ENCODE results near the gene PCDH15. TPM values are rescaled to one million over a fixed set of nuclear protein-coding genes. Genes with fewer than 3 reads are reported as not detected.

The PCDH15 gene
- total RNA-seq, 1 donor from 2014 or later, result not detected

DNA sequence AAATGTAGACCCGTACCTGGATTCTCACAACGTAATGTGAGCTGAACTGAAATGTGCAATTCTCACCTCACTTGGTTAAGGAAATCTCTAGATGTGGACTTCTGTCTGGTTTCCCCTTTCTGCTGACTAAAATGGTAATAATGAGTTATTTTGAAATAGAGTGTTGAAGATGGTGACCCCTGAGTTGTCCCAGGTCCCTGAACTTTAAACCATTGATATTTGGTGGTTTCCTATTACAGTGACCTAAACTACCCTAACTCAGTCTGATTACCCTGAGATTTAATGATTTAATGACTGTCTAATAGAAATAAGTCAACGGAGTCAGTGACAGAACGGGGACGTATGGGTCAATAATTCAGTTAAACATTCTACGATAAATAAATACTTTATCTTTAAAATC is 845.9 kb downstream of the PCDH15 start:
- Mint-ChIP-seq H3K4me3 (ENCODE audit: unreplicated experiment) (no peak overlapping the region), H3K9me3 (ENCODE audit: unreplicated experiment) (no peaks in the 10 kb centered on the region), H3K27ac (ENCODE audit: unreplicated experiment) (no peak overlapping the region), H3K4me1 (ENCODE audit: low read depth, unreplicated experiment) (no peaks in the 10 kb centered on the region), H3K27me3 (ENCODE audit: low read depth, unreplicated experiment) (no peaks in the 10 kb centered on the region), H3K36me3 (ENCODE audit: low read depth, unreplicated experiment) (no peaks in the 10 kb centered on the region)
- Histone ChIP-seq H3K36me3 (ENCODE audit: insufficient read depth, low read length) (no peaks in the 10 kb centered on the region), H3K9me3 (ENCODE audit: insufficient read depth, low read depth, low read length) (peaks cover 5% of the 10 kb centered on the region), H3K79me2 (ENCODE audit: insufficient read depth, low read length) (no peaks in the 10 kb centered on the region), H3K27ac (ENCODE audit: low read depth, low read length) (no peak overlapping the region), H3K27me3 (ENCODE audit: insufficient read depth, low read length) (no peaks in the 10 kb centered on the region), H3K4me3 (ENCODE audit: insufficient read depth, low read depth, low read length) (no peak overlapping the region), H3K4me2 (ENCODE audit: low read length) (no peak overlapping the region), H4K20me1 (ENCODE audit: insufficient read depth, low read length) (no peaks in the 10 kb centered on the region), H3K4me1 (ENCODE audit: insufficient read depth, low read length) (no peaks in the 10 kb centered on the region), H3K9ac (ENCODE audit: low read length) (no peak overlapping the region), H2AFZ (ENCODE audit: low read depth, low read length) (no peak overlapping the region)
- TF ChIP-seq, protein P1, sequence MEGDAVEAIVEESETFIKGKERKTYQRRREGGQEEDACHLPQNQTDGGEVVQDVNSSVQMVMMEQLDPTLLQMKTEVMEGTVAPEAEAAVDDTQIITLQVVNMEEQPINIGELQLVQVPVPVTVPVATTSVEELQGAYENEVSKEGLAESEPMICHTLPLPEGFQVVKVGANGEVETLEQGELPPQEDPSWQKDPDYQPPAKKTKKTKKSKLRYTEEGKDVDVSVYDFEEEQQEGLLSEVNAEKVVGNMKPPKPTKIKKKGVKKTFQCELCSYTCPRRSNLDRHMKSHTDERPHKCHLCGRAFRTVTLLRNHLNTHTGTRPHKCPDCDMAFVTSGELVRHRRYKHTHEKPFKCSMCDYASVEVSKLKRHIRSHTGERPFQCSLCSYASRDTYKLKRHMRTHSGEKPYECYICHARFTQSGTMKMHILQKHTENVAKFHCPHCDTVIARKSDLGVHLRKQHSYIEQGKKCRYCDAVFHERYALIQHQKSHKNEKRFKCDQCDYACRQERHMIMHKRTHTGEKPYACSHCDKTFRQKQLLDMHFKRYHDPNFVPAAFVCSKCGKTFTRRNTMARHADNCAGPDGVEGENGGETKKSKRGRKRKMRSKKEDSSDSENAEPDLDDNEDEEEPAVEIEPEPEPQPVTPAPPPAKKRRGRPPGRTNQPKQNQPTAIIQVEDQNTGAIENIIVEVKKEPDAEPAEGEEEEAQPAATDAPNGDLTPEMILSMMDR (IDR thresholded peaks at IDR 0.05; ENCODE audit: insufficient read depth, low read depth, low read length), result no peak
- TF ChIP-seq EZH2 (IDR thresholded peaks at IDR 0.05; ENCODE audit: insufficient read depth, low read length), result no peak
- no peak for DNase-seq (ENCODE audit: low read depth)
- no peak for FAIRE-seq

DNA sequence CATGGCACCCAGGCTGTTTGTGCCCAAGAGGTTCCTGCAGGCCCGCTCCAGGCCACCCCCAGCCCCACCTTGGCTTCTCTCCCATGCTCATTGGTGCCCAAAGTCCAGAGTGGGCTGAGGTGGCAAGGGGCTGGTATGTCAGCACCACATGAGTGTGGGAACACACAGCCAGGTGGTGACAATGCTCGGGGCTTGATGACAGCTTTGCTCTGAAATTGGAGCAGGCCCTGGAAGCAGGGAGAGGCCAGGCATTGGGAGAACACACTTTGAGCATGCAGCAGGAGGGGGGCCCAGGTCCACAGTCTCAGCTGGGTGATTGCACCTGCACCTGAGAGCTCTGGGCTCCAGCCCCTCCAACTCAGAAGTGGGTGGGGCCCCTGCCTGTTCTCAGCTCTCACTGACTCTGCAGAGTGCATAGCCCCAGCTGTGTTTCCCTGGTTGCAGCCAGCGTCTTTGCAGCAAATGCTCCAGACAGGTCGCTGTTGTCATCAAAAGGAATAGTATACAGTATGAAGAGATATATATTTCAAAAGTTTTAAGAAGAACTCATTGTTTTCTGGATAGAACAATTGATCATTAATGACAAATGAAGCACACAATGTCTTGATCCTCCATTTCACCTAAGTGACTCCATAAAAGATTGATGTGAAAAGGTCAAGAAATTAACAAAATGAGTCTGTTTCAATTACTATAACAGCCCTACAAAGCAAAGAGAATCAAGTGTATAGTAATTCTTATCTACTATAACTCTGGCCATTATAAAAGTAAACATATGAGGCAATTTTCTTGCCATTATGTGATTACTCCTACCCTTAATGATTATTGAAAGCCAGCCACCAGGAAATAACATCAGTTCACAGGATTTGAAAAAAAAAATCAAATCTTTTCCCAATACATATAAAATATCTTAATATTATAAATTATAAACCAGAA is 848.1 kb downstream of the PCDH15 start:
- DNase-seq (ENCODE audit: low read depth), result no peak
- no peaks in the 10 kb centered on the region for H3K36me3 ChIP-seq (ENCODE audit: insufficient read depth, low read length)
- Mint-ChIP-seq H3K9me3 (ENCODE audit: unreplicated experiment) (no peaks in the 10 kb centered on the region), H3K4me1 (ENCODE audit: low read depth, unreplicated experiment) (no peaks in the 10 kb centered on the region), H3K4me3 (ENCODE audit: unreplicated experiment) (no peak overlapping the region), H3K27me3 (ENCODE audit: low read depth, unreplicated experiment) (no peaks in the 10 kb centered on the region), H3K36me3 (ENCODE audit: low read depth, unreplicated experiment) (no peaks in the 10 kb centered on the region), H3K27ac (ENCODE audit: unreplicated experiment) (no peak overlapping the region)
- no peak overlapping the region for H3K9ac ChIP-seq (ENCODE audit: low read length)
- H3K27me3 ChIP-seq (ENCODE audit: insufficient read depth, low read length), result no peaks in the 10 kb centered on the region
- TF ChIP-seq, protein P1 (IDR thresholded peaks at IDR 0.05; ENCODE audit: insufficient read depth, low read depth, low read length), result no peak
- TF ChIP-seq EZH2 (IDR thresholded peaks at IDR 0.05; ENCODE audit: insufficient read depth, low read length), result no peak
- peaks cover 5% of the 10 kb centered on the region for H3K9me3 ChIP-seq (ENCODE audit: insufficient read depth, low read depth, low read length)
- no peak overlapping the region for H2AFZ ChIP-seq (ENCODE audit: low read depth, low read length)
- no peak overlapping the region for H3K4me2 ChIP-seq (ENCODE audit: low read length)
- no peaks in the 10 kb centered on the region for H3K4me1 ChIP-seq (ENCODE audit: insufficient read depth, low read length)
- no peaks in the 10 kb centered on the region for H4K20me1 ChIP-seq (ENCODE audit: insufficient read depth, low read length)
- no peak overlapping the region for H3K27ac ChIP-seq (ENCODE audit: low read depth, low read length)
- H3K4me3 ChIP-seq (ENCODE audit: insufficient read depth, low read depth, low read length), result no peak overlapping the region
- H3K79me2 ChIP-seq (ENCODE audit: insufficient read depth, low read length), result no peaks in the 10 kb centered on the region
- no peak for FAIRE-seq

DNA sequence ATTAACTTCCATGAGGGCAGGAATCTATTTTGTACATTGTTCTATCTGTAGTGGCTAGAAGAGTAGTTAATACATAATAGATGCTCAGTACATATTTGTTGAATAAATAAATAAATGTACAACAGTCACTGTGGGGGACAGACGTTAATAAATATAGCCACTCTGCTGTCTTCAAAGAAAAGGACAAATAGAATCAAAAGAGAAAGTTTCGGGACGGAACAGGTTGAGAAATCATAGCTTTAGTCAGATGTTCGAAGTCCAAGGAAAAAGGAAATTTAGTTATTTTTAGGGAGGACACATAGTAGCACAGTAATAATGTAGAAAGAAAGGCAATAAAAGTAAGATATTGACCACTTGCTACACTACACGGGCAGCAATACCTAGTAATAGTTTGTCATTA is 861.4 kb downstream of the PCDH15 start:
- H3K9ac ChIP-seq (ENCODE audit: low read length), result no peak overlapping the region
- H2AFZ ChIP-seq (ENCODE audit: low read depth, low read length), result no peak overlapping the region
- no peaks in the 10 kb centered on the region for H3K36me3 Mint-ChIP-seq (ENCODE audit: low read depth, unreplicated experiment)
- no peaks in the 10 kb centered on the region for H3K79me2 ChIP-seq (ENCODE audit: insufficient read depth, low read length)
- H3K4me1 Mint-ChIP-seq (ENCODE audit: low read depth, unreplicated experiment), result no peaks in the 10 kb centered on the region
- H4K20me1 ChIP-seq (ENCODE audit: insufficient read depth, low read length), result no peaks in the 10 kb centered on the region
- FAIRE-seq, result no peak
- no peaks in the 10 kb centered on the region for H3K36me3 ChIP-seq (ENCODE audit: insufficient read depth, low read length)
- DNase-seq (ENCODE audit: low read depth), result no peak
- no peak overlapping the region for H3K4me3 ChIP-seq (ENCODE audit: insufficient read depth, low read depth, low read length)
- no peaks in the 10 kb centered on the region for H3K27me3 Mint-ChIP-seq (ENCODE audit: low read depth, unreplicated experiment)
- H3K9me3 Mint-ChIP-seq (ENCODE audit: unreplicated experiment), result no peaks in the 10 kb centered on the region
- no peak for TF ChIP-seq EZH2 (IDR thresholded peaks at IDR 0.05; ENCODE audit: insufficient read depth, low read length)
- TF ChIP-seq, protein P1 (IDR thresholded peaks at IDR 0.05; ENCODE audit: insufficient read depth, low read depth, low read length), result no peak
- H3K4me1 ChIP-seq (ENCODE audit: insufficient read depth, low read length), result no peaks in the 10 kb centered on the region
- H3K27ac Mint-ChIP-seq (ENCODE audit: unreplicated experiment), result no peak overlapping the region
- H3K27me3 ChIP-seq (ENCODE audit: insufficient read depth, low read length), result no peaks in the 10 kb centered on the region
- no peak overlapping the region for H3K4me3 Mint-ChIP-seq (ENCODE audit: unreplicated experiment)
- H3K27ac ChIP-seq (ENCODE audit: low read depth, low read length), result no peak overlapping the region
- no peaks in the 10 kb centered on the region for H3K9me3 ChIP-seq (ENCODE audit: insufficient read depth, low read depth, low read length)
- H3K4me2 ChIP-seq (ENCODE audit: low read length), result no peak overlapping the region
